ENCODE measurements around the gene BTBD9.

Gene BTBD9

DNA sequence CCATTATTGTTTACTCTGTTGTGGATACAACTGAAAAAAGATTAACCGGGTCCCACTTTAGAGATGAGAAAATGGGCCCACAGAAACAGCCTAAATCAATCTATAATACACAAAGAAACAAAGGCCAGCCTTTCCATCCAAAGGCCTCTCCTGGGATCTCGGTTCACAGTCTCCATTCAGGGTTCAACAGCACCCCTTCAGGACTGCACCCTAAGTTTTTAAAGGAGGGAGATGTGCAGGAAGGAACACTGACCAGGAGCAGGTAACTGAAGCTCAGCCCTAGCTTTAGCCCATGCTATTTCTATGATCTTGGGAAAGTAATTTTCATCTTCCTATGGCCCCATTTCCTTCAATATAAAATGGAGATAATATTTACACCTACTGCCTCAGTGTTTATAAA, 147.7 kb downstream of the BTBD9 start:
- H3K4me3 ChIP-seq: no peak overlapping the region
- DNase-seq (ENCODE audit: low read depth, low spot score): no peak
- no peak for TF ChIP-seq FOXP2 (optimal IDR thresholded peaks at IDR 0.05; ENCODE audit: control extremely low read depth, extremely low read length, insufficient read depth)
- no peak for TF ChIP-seq POLR2AphosphoS5 (IDR thresholded peaks at IDR 0.05; ENCODE audit: borderline replicate concordance, low read depth, low read length)
- TF ChIP-seq EZH2 (IDR thresholded peaks at IDR 0.05): no peak
- H3K27ac ChIP-seq: no peak overlapping the region
- no peaks in the 10 kb centered on the region for H3K9me3 ChIP-seq (ENCODE audit: low read depth, low read length)
- no peaks in the 10 kb centered on the region for H3K36me3 ChIP-seq (ENCODE audit: insufficient read depth, low read length)
- H3K9ac ChIP-seq (ENCODE audit: insufficient read length): no peak overlapping the region

DNA sequence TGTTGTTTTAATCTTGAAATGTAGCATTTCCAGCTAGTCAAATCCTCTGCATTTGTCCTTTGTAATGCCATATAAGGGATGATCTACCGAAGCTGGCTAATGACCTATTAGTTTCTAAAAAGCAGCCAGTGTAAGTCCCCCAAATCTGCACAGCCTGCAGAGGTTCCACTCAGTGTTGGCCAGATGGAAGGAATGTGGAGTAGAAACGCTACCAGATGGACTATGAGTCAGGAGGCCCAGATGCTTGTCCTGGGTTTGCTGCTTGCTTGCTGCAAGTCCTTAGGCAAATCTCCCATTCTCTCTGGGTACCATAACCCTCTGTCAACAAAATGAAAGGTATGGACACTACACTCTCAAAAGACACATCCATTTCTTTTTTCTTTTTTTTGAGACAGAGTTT, 149.8 kb downstream of the BTBD9 start:
- Histone ChIP-seq H3K9me3 (ENCODE audit: low read depth, low read length) (no peaks in the 10 kb centered on the region), H3K4me3 (no peak overlapping the region), H3K27ac (no peak overlapping the region), H3K36me3 (ENCODE audit: insufficient read depth, low read length) (no peaks in the 10 kb centered on the region), H3K9ac (ENCODE audit: insufficient read length) (no peak overlapping the region)
- TF ChIP-seq FOXP2 (optimal IDR thresholded peaks at IDR 0.05; ENCODE audit: control extremely low read depth, extremely low read length, insufficient read depth) (no peak), EZH2 (IDR thresholded peaks at IDR 0.05) (no peak), POLR2AphosphoS5 (IDR thresholded peaks at IDR 0.05; ENCODE audit: borderline replicate concordance, low read depth, low read length) (no peak)
- no peak for DNase-seq (ENCODE audit: low read depth, low spot score)

DNA sequence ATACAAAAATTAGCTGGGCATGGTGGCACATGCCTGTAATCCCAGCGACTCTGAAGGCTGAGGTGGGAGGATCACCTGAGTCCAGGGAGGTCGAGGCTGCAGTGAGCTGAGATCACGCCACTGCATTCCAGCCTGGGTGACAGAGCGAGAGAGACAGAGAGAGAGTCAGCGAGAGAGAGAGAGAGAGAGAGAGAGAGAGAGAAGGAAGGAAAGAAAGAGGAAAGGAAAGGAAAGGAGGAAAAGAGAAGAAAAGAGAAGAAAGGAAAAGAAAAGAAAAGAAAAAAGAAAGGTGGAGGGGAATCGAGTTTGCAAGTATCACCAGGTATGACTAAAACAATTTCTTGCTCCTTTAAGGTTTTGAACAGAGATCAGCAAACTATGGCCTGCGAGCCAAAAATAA, 152.3 kb downstream of the BTBD9 start:
- Histone ChIP-seq H3K36me3 (ENCODE audit: insufficient read depth, low read length) (no peaks in the 10 kb centered on the region), H3K9me3 (ENCODE audit: low read depth, low read length) (no peaks in the 10 kb centered on the region), H3K4me3 (no peak overlapping the region), H3K9ac (ENCODE audit: insufficient read length) (no peak overlapping the region), H3K27ac (no peak overlapping the region)
- no peak for DNase-seq (ENCODE audit: low read depth, low spot score)
- no peak for TF ChIP-seq POLR2AphosphoS5 (IDR thresholded peaks at IDR 0.05; ENCODE audit: borderline replicate concordance, low read depth, low read length)

DNA sequence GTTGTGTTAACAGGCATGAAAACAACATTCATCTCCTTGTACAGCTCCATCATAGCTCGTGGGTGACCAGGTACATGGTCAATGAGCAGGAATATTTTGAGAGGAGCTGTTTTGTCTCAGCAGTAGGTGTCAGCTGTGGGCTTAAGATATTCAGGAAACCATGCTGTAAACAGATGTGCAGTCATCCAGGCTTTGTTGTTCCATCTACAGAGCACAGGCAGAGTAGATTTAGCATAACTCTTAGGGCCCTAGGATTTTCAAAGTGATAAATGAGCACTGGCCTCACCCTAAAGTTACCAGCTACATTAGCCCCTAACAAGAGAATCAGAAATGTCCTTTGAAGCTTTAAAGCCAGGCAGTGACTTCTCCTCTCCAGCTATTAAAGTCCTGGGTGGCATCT, 154.2 kb downstream of the BTBD9 start:
- H3K9me3 ChIP-seq (ENCODE audit: low read depth, low read length): no peaks in the 10 kb centered on the region
- no peak overlapping the region for H3K27ac ChIP-seq
- no peak overlapping the region for H3K9ac ChIP-seq (ENCODE audit: insufficient read length)
- DNase-seq (ENCODE audit: low read depth, low spot score): no peak
- no peaks in the 10 kb centered on the region for H3K36me3 ChIP-seq (ENCODE audit: insufficient read depth, low read length)
- no peak overlapping the region for H3K4me3 ChIP-seq
- TF ChIP-seq POLR2AphosphoS5 (IDR thresholded peaks at IDR 0.05; ENCODE audit: borderline replicate concordance, low read depth, low read length) (no peak), EZH2 (IDR thresholded peaks at IDR 0.05) (no peak), FOXP2 (optimal IDR thresholded peaks at IDR 0.05; ENCODE audit: control extremely low read depth, extremely low read length, insufficient read depth) (no peak)

DNA sequence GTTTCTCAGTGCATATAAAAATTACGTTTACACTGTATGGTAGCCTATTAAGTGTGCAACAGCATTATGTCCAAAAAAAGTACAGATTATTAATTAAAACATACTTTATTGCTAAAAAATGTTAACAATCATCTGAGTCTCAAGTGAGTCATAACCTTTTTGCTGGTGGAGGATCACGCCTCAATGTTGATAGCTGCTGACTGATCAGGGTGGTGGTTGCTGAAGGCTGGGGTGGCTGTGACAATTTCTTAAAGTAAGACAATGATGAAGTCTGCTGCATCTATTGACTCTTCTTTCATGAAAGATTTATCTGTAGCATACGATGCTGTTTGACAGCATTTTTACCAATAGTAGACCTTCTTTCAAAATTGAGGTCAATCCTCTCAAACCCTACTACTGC, 155.1 kb downstream of the BTBD9 start:
- no peak overlapping the region for H3K27ac ChIP-seq
- DNase-seq (ENCODE audit: low read depth, low spot score): no peak
- no peak overlapping the region for H3K4me3 ChIP-seq
- no peaks in the 10 kb centered on the region for H3K36me3 ChIP-seq (ENCODE audit: insufficient read depth, low read length)
- H3K9ac ChIP-seq (ENCODE audit: insufficient read length): no peak overlapping the region
- no peaks in the 10 kb centered on the region for H3K9me3 ChIP-seq (ENCODE audit: low read depth, low read length)
- TF ChIP-seq FOXP2 (optimal IDR thresholded peaks at IDR 0.05; ENCODE audit: control extremely low read depth, extremely low read length, insufficient read depth) (no peak), EZH2 (IDR thresholded peaks at IDR 0.05) (no peak), POLR2AphosphoS5 (IDR thresholded peaks at IDR 0.05; ENCODE audit: borderline replicate concordance, low read depth, low read length) (no peak)

DNA sequence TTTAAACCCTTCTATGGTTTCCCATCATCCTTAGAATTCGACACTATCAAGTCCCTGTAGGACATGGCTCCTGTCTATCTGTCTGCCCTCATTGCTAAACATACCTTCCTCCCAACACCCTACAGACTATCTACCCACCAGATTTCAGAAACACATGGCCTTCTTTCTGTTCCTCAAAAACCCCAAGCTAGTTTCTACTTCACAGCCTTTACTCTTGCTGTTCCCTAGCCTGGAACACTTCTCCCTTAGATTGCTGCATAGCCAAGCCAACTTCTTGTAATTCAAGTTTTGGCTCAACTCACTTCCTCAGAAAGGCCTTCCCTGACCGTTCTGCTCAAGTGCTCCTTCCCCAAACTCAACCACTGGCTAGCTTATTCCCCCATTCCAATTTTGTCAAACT, 156.2 kb downstream of the BTBD9 start:
- TF ChIP-seq POLR2AphosphoS5 (IDR thresholded peaks at IDR 0.05; ENCODE audit: borderline replicate concordance, low read depth, low read length) (no peak), FOXP2 (optimal IDR thresholded peaks at IDR 0.05; ENCODE audit: control extremely low read depth, extremely low read length, insufficient read depth) (no peak), EZH2 (IDR thresholded peaks at IDR 0.05) (no peak)
- Histone ChIP-seq H3K27ac (no peak overlapping the region), H3K9me3 (ENCODE audit: low read depth, low read length) (no peaks in the 10 kb centered on the region), H3K9ac (ENCODE audit: insufficient read length) (no peak overlapping the region), H3K36me3 (ENCODE audit: insufficient read depth, low read length) (no peaks in the 10 kb centered on the region), H3K4me3 (no peak overlapping the region)
- no peak for DNase-seq (ENCODE audit: low read depth, low spot score)

DNA sequence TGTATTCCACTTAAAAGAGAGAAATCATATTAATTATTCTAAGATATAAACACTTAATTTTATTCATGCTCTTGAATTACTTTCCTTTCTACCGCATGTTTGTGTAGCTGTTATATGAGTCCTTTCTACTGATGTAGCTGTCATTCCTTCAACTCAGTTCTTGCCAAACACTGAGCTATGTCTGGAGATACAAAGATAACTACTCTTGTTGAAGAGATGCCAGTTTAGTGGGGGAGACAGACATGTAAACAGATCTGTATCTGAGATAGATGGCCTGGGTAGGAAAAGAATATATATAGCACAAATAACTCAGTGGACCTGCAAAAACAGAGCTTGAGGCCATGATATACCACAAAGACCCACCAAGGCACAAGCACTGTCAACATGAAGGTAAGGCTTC, 157.3 kb downstream of the BTBD9 start:
- no peak overlapping the region for H3K4me3 ChIP-seq
- no peak for DNase-seq (ENCODE audit: low read depth, low spot score)
- H3K36me3 ChIP-seq (ENCODE audit: insufficient read depth, low read length): no peaks in the 10 kb centered on the region
- H3K9ac ChIP-seq (ENCODE audit: insufficient read length): no peak overlapping the region
- no peak overlapping the region for H3K27ac ChIP-seq
- TF ChIP-seq EZH2 (IDR thresholded peaks at IDR 0.05) (no peak), POLR2AphosphoS5 (IDR thresholded peaks at IDR 0.05; ENCODE audit: borderline replicate concordance, low read depth, low read length) (no peak), FOXP2 (optimal IDR thresholded peaks at IDR 0.05; ENCODE audit: control extremely low read depth, extremely low read length, insufficient read depth) (no peak)
- no peaks in the 10 kb centered on the region for H3K9me3 ChIP-seq (ENCODE audit: low read depth, low read length)

DNA sequence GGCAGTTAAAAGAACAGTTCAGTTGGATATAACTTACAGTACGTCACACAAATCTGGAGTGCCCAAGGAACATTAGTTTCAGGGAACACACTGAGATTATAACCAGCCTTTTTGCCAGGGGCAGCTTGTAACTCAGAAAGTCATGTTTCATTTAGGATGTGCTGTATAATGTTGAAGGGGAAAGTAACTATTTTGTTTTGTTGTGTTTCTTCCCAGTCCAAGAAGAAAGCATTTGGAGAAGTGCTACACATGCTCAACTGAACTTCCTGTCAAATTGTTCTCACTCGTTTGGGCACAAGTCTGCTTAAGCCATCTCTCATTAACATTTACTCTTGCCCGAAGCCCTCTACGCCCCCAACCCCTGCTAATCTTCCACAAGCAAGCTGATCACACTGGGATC, 157.9 kb downstream of the BTBD9 start:
- Histone ChIP-seq H3K9ac (ENCODE audit: insufficient read length) (no peak overlapping the region), H3K4me3 (no peak overlapping the region), H3K9me3 (ENCODE audit: low read depth, low read length) (no peaks in the 10 kb centered on the region), H3K27ac (no peak overlapping the region), H3K36me3 (ENCODE audit: insufficient read depth, low read length) (no peaks in the 10 kb centered on the region)
- no peak for DNase-seq (ENCODE audit: low read depth, low spot score)
- TF ChIP-seq POLR2AphosphoS5 (IDR thresholded peaks at IDR 0.05; ENCODE audit: borderline replicate concordance, low read depth, low read length): no peak
- no peak for TF ChIP-seq FOXP2 (optimal IDR thresholded peaks at IDR 0.05; ENCODE audit: control extremely low read depth, extremely low read length, insufficient read depth)
- no peak for TF ChIP-seq EZH2 (IDR thresholded peaks at IDR 0.05)

DNA sequence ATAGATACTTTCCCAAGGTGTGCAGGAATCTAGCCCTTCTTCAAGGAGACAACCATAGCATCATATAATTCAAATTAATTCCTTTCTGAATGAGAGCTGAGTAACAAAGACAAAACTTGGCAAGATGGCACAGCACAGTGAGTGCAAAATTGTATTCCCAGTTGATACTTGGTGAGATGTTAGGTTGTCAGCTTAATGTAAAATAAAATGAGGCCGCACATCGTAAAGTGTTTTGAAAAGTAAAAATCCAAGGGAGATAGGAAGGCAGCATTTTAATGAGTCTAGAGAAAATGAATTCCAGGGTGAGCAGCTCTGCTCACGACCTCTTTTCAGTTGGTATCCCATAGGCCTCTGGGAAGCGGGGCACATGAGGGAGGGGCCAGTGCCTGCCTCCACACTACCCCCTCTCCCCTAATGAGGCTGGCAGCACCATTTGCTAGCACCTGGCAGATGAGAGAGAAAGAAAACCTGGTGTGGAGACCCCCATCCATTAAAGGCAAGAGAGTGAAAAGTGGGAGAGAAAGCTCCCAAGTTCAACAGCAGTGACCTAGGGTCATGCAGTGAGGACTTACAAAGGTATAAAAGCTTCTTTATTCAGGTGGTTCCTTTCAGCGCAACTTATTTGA, 158.4 kb downstream of the BTBD9 start:
- Histone ChIP-seq H3K4me3 (no peak overlapping the region), H3K9me3 (ENCODE audit: low read depth, low read length) (no peaks in the 10 kb centered on the region), H3K9ac (ENCODE audit: insufficient read length) (no peak overlapping the region), H3K27ac (no peak overlapping the region), H3K36me3 (ENCODE audit: insufficient read depth, low read length) (no peaks in the 10 kb centered on the region)
- no peak for TF ChIP-seq POLR2AphosphoS5 (IDR thresholded peaks at IDR 0.05; ENCODE audit: borderline replicate concordance, low read depth, low read length)
- DNase-seq (ENCODE audit: low read depth, low spot score): no peak
